ENCODE data around the gene STEAP1B.
"Not testable (repeated sequence)": the region's sequence is repeated elsewhere in the genome, so short reads cannot be mapped to it uniquely, and the experiment has no call there.

STEAP1B gene

GRCh38 chr7:22442187-22442881 lies 57.7 kb downstream of the STEAP1B start:
- Histone ChIP-seq H3K4me1 (ENCODE audit: insufficient read depth, poor library complexity, severe bottlenecking) (peaks cover 17% of the 10 kb centered on the region), H3K36me3 (ENCODE audit: low read depth) (no peaks in the 10 kb centered on the region), H3K27me3 (ENCODE audit: insufficient read depth, poor library complexity, severe bottlenecking) (no peaks in the 10 kb centered on the region), H3K4me3 (ENCODE audit: severe bottlenecking) (no peak overlapping the region), H3K9me3 (ENCODE audit: severe bottlenecking) (no peaks in the 10 kb centered on the region), H3K27ac (ENCODE audit: poor library complexity, severe bottlenecking) (no peak overlapping the region)
- ATAC-seq (ENCODE audit: low read depth) (no peak), DNase-seq (ENCODE audit: low spot score) (no peak)
- no peak for TF ChIP-seq CTCF (IDR thresholded peaks at IDR 0.05; ENCODE audit: poor library complexity, severe bottlenecking)

- ATAC-seq (ENCODE audit: low read depth) = no peak
- Histone ChIP-seq H3K4me3 (ENCODE audit: severe bottlenecking) (no peak overlapping the region), H3K27me3 (ENCODE audit: insufficient read depth, poor library complexity, severe bottlenecking) (no peaks in the 10 kb centered on the region), H3K4me1 (ENCODE audit: insufficient read depth, poor library complexity, severe bottlenecking) (peaks cover 17% of the 10 kb centered on the region), H3K36me3 (ENCODE audit: low read depth) (no peaks in the 10 kb centered on the region), H3K9me3 (ENCODE audit: severe bottlenecking) (no peaks in the 10 kb centered on the region), H3K27ac (ENCODE audit: poor library complexity, severe bottlenecking) (no peak overlapping the region)
- no peak for TF ChIP-seq CTCF (IDR thresholded peaks at IDR 0.05; ENCODE audit: poor library complexity, severe bottlenecking)
- no peak for DNase-seq (ENCODE audit: low spot score)
Observed at GRCh38 chr7:22441157-22441556, 58.8 kb downstream of the STEAP1B start.

GRCh38 chr7:22438994-22439393 lies 61.0 kb downstream of the STEAP1B start:
- no peak for ATAC-seq (ENCODE audit: low read depth)
- H3K27me3 ChIP-seq (ENCODE audit: insufficient read depth, poor library complexity, severe bottlenecking) = no peaks in the 10 kb centered on the region

GRCh38 chr7:22436552-22436951 lies 63.4 kb downstream of the STEAP1B start:
- not testable (repeated sequence) for H3K36me3 ChIP-seq (ENCODE audit: low read depth); H3K9me3 ChIP-seq (ENCODE audit: severe bottlenecking); H3K4me3 ChIP-seq (ENCODE audit: severe bottlenecking); DNase-seq (ENCODE audit: low spot score); H3K27ac ChIP-seq (ENCODE audit: poor library complexity, severe bottlenecking); ATAC-seq (ENCODE audit: low read depth); H3K27me3 ChIP-seq (ENCODE audit: insufficient read depth, poor library complexity, severe bottlenecking)
- H3K4me1 ChIP-seq (ENCODE audit: insufficient read depth, poor library complexity, severe bottlenecking) = peaks cover 20% of the 10 kb centered on the region

More at GRCh38 chr7:22438994-22439393, 61.0 kb downstream of the STEAP1B start:
- Histone ChIP-seq H3K4me1 (ENCODE audit: insufficient read depth, poor library complexity, severe bottlenecking) (peaks cover 12% of the 10 kb centered on the region), H3K36me3 (ENCODE audit: low read depth) (no peaks in the 10 kb centered on the region), H3K27ac (ENCODE audit: poor library complexity, severe bottlenecking) (no peak overlapping the region), H3K9me3 (ENCODE audit: severe bottlenecking) (no peaks in the 10 kb centered on the region), H3K4me3 (ENCODE audit: severe bottlenecking) (no peak overlapping the region)
- no peak for TF ChIP-seq CTCF (IDR thresholded peaks at IDR 0.05; ENCODE audit: poor library complexity, severe bottlenecking)
- DNase-seq (ENCODE audit: low spot score) = no peak

GRCh38 chr7:22435720-22436119 lies 64.3 kb downstream of the STEAP1B start:
- TF ChIP-seq CTCF (IDR thresholded peaks at IDR 0.05; ENCODE audit: poor library complexity, severe bottlenecking) = no peak
- Histone ChIP-seq H3K27me3 (ENCODE audit: insufficient read depth, poor library complexity, severe bottlenecking) (no peaks in the 10 kb centered on the region), H3K9me3 (ENCODE audit: severe bottlenecking) (no peaks in the 10 kb centered on the region), H3K36me3 (ENCODE audit: low read depth) (no peaks in the 10 kb centered on the region), H3K4me1 (ENCODE audit: insufficient read depth, poor library complexity, severe bottlenecking) (peaks cover 24% of the 10 kb centered on the region), H3K4me3 (ENCODE audit: severe bottlenecking) (no peak overlapping the region), H3K27ac (ENCODE audit: poor library complexity, severe bottlenecking) (no peak overlapping the region)
- no peak for ATAC-seq (ENCODE audit: low read depth)
- no peak for DNase-seq (ENCODE audit: low spot score)

All from RWPE2 (cell line).